GM23338 (cell line): Measurements from ENCODE around the gene FRMD4A. TPM values are rescaled to one million over a fixed set of nuclear protein-coding genes. Genes with fewer than 3 reads are reported as not detected.

Experiments used
- ATAC-seq: fragments of 200-7000 bp; cut with Tn5 transposase; 3 replicates; pipeline ENCODE4 v1.9.1; 2020
- DNase-seq: peaks from one replicate; pipeline ENCODE4 v3.0.0-alpha.2; 2015; ENCODE audit warnings: low spot score
- H2AFZ ChIP-seq: fragments of 200-600 bp; sonication (generic); 2 replicates; pipeline ENCODE4 v1.8.0; 2016; ENCODE audit warnings: antibody characterized with exemption, mild to moderate bottlenecking, moderate library complexity
- H3F3A ChIP-seq: fragments of 200-600 bp; sonication (generic); replicated peaks from 2 replicates; pipeline ENCODE4 v1.8.0; 2017; ENCODE audit warnings: antibody characterized with exemption, mixed run types, low read depth
- H3K27ac ChIP-seq: fragments of 200-600 bp; sonication (generic); 2 replicates; pipeline ENCODE4 v1.6.1; 2016; ENCODE audit warnings: low read depth
- H3K27me3 ChIP-seq: fragments of 200-600 bp; sonication (generic); 2 replicates; pipeline ENCODE4 v1.8.0; 2016; ENCODE audit warnings: mild to moderate bottlenecking, mixed run types, moderate library complexity; ENCODE audit not compliant: insufficient read depth
- H3K36me3 ChIP-seq: fragments of 200-600 bp; sonication (generic); 2 replicates; pipeline ENCODE4 v1.8.0; 2016; ENCODE audit warnings: mild to moderate bottlenecking; ENCODE audit not compliant: insufficient read depth
- H3K4me1 ChIP-seq: fragments of 200-600 bp; sonication (generic); 2 replicates; pipeline ENCODE4 v1.8.0; 2016; ENCODE audit warnings: mild to moderate bottlenecking, moderate library complexity; ENCODE audit not compliant: insufficient read depth
- H3K4me2 ChIP-seq: fragments of 200-600 bp; sonication (generic); 2 replicates; pipeline ENCODE4 v1.7.1; 2017; ENCODE audit warnings: mixed run types
- H3K4me3 ChIP-seq: fragments of 200-600 bp; sonication (generic); 2 replicates; pipeline ENCODE4 v1.6.1; 2016; ENCODE audit warnings: mixed run types
- H3K79me2 ChIP-seq: fragments of 200-600 bp; sonication (generic); replicated peaks from 2 replicates; pipeline ENCODE4 v1.8.0; 2017; ENCODE audit warnings: mild to moderate bottlenecking; ENCODE audit not compliant: insufficient read depth
- H3K9me2 ChIP-seq: fragments of 200-600 bp; sonication (generic); 2 replicates; pipeline ENCODE4 v1.8.0; 2017; ENCODE audit not compliant: insufficient read depth
- H4K20me1 ChIP-seq: fragments of 200-600 bp; sonication (generic); replicated peaks from 2 replicates; pipeline ENCODE4 v1.8.0; 2017; ENCODE audit warnings: mild to moderate bottlenecking; ENCODE audit not compliant: insufficient read depth
- H3K27ac Mint-ChIP-seq: 2 replicates; pipeline ENCODE4 v1.8.0; 2020; ENCODE audit warnings: inconsistent platforms, mild to moderate bottlenecking, moderate library complexity, mixed read lengths
- H3K27me3 Mint-ChIP-seq: 3 replicates; pipeline ENCODE4 v1.8.0; 2022; ENCODE audit warnings: low read depth, mild to moderate bottlenecking, moderate library complexity, mixed read lengths, inconsistent platforms; ENCODE audit not compliant: insufficient read depth, poor library complexity
- H3K36me3 Mint-ChIP-seq: 3 replicates; pipeline ENCODE4 v1.8.0; 2021; ENCODE audit warnings: low read depth, mild to moderate bottlenecking, inconsistent platforms, moderate library complexity, mixed read lengths
- H3K4me1 Mint-ChIP-seq: 3 replicates; pipeline ENCODE4 v1.8.0; 2020; ENCODE audit warnings: mild to moderate bottlenecking, inconsistent platforms, mixed read lengths
- H3K4me3 Mint-ChIP-seq: 3 replicates; pipeline ENCODE4 v1.8.0; 2021; ENCODE audit warnings: moderate library complexity, mild to moderate bottlenecking, inconsistent platforms, mixed read lengths
- H3K9me3 Mint-ChIP-seq: 3 replicates; pipeline ENCODE4 v1.8.0; 2020; ENCODE audit warnings: moderate library complexity, mild to moderate bottlenecking, inconsistent platforms, mixed read lengths
- CREB1 ChIP-seq: fragments of 250-450 bp; sonication (Bioruptor Pico); IDR thresholded peaks from 2 replicates; pipeline ENCODE4 v1.5.0; 2020; ENCODE audit warnings: low read depth, mild to moderate bottlenecking, moderate library complexity
- ETS1 ChIP-seq: IDR thresholded peaks from 2 replicates; pipeline ENCODE4 v1.6.1; 2016; ENCODE audit warnings: antibody characterized with exemption
- EZH2 ChIP-seq: fragments of 200-600 bp; sonication (generic); IDR thresholded peaks from one replicate; pipeline ENCODE4 v1.8.0; 2017; ENCODE audit warnings: antibody characterized with exemption, mild to moderate bottlenecking, low read depth; ENCODE audit not compliant: unreplicated experiment
- EZH2phosphoT487 ChIP-seq: fragments of 200-600 bp; sonication (generic); IDR thresholded peaks from one replicate; pipeline ENCODE4 v1.8.1; 2018; ENCODE audit warnings: antibody characterized with exemption; ENCODE audit not compliant: unreplicated experiment
- JUNB ChIP-seq: IDR thresholded peaks from one replicate; pipeline ENCODE4 v1.6.1; 2016; ENCODE audit warnings: antibody characterized with exemption; ENCODE audit not compliant: unreplicated experiment
- NANOG ChIP-seq: IDR thresholded peaks from 2 replicates; pipeline ENCODE4 v1.6.1; 2016; ENCODE audit warnings: antibody characterized with exemption, borderline replicate concordance
- POLR2AphosphoS5 ChIP-seq: IDR thresholded peaks from 2 replicates; pipeline ENCODE4 v1.6.1; 2016; ENCODE audit warnings: antibody characterized with exemption, low read depth
- REST ChIP-seq: IDR thresholded peaks from one replicate; pipeline ENCODE4 v1.6.1; 2018; ENCODE audit warnings: antibody characterized with exemption; ENCODE audit not compliant: unreplicated experiment
- STAT1 ChIP-seq: IDR thresholded peaks from one replicate; pipeline ENCODE4 v1.6.1; 2016; ENCODE audit warnings: antibody characterized with exemption; ENCODE audit not compliant: unreplicated experiment
- ZNF114 ChIP-seq: fragments of 250-450 bp; sonication (Bioruptor Pico); IDR thresholded peaks from 2 replicates; pipeline ENCODE4 v1.5.0; 2020; ENCODE audit warnings: mild to moderate bottlenecking, moderate library complexity
- ZNF331 ChIP-seq: fragments of 250-450 bp; sonication (Bioruptor Pico); IDR thresholded peaks from 2 replicates; pipeline ENCODE4 v1.5.0; 2020; ENCODE audit warnings: low read depth, mild to moderate bottlenecking, moderate library complexity
- polyA plus RNA-seq: library from polyadenylated mRNA; unstranded; fragments of >200 nt; fragmentation: Nextera tagmentation; extraction: Ambion mirVana; gene quantifications from 2 replicates; pipeline ENCODE4 v1.2.1, GENCODE V29; 2016
- total RNA-seq: library from RNA; depleted of rRNA; stranded (reverse); fragments of >200 nt; shearing (Covaris generic); gene quantifications from 2 replicates; pipeline ENCODE4 v1.2.3, GENCODE V29; 2014
- TF ChIP-seq, protein P1 (sequence below), 2 experiments: fragments of 200-600 bp in 1 of 2; sonication (generic) in 1 of 2; conservative IDR thresholded peaks; 2 replicates each; pipeline versions ENCODE4 v1.5.1 to v1.6.1; 2016 to 2017; ENCODE audit warnings: antibody characterized with exemption in 2 of 2, low read depth in 2 of 2, mild to moderate bottlenecking in 2 of 2, moderate library complexity in 1 of 2

The FRMD4A gene
- total and polyA plus RNA-seq, 2 experiments from 2014 or later: 14.0 to 20.1 TPM

DNA sequence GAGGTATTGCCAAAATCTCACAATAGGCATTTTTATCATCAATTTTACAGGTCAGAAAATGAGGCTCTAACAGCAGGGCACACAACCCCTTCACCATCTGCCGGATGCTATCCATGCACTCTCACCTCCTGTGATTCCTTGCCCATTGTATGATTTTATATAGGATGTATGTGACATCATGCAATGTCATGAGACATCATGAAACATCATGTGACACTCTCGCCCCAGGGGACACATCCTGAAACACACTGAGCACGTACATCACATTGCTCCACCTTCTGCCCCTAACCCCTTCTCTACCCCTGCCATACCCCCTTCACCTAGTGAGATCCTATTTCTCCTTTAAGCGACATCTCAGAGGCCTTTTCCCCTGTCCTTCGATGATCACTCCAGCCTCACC lies 189.4 kb downstream of the FRMD4A start:
- H3K36me3 Mint-ChIP-seq: no peaks in the 10 kb centered on the region
- Histone ChIP-seq H3K9me2 (0 out of 2 replicates have a peak, but pooled peaks cover 2% of the 10 kb centered on the region), H3K79me2 (no peaks in the 10 kb centered on the region), H3K4me3 (no peak overlapping the region), H3K4me2 (no peak overlapping the region), H4K20me1 (no peaks in the 10 kb centered on the region), H3K27me3 (no peaks in the 10 kb centered on the region), H2AFZ (no peak overlapping the region), H3K27ac (no peak overlapping the region), H3K36me3 (no peaks in the 10 kb centered on the region), H3K4me1 (no peaks in the 10 kb centered on the region), H3F3A (no peaks in the 10 kb centered on the region)
- no peak overlapping the region for H3K27ac Mint-ChIP-seq
- peaks cover 3% of the 10 kb centered on the region for H3K27me3 Mint-ChIP-seq
- DNase-seq: no peak
- peaks cover 10% of the 10 kb centered on the region for H3K4me1 Mint-ChIP-seq
- H3K4me3 Mint-ChIP-seq: no peak overlapping the region
- ATAC-seq: no peak
- TF ChIP-seq, protein P1, sequence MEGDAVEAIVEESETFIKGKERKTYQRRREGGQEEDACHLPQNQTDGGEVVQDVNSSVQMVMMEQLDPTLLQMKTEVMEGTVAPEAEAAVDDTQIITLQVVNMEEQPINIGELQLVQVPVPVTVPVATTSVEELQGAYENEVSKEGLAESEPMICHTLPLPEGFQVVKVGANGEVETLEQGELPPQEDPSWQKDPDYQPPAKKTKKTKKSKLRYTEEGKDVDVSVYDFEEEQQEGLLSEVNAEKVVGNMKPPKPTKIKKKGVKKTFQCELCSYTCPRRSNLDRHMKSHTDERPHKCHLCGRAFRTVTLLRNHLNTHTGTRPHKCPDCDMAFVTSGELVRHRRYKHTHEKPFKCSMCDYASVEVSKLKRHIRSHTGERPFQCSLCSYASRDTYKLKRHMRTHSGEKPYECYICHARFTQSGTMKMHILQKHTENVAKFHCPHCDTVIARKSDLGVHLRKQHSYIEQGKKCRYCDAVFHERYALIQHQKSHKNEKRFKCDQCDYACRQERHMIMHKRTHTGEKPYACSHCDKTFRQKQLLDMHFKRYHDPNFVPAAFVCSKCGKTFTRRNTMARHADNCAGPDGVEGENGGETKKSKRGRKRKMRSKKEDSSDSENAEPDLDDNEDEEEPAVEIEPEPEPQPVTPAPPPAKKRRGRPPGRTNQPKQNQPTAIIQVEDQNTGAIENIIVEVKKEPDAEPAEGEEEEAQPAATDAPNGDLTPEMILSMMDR (conservative IDR thresholded peaks at IDR 0.05; ENCODE audit: low read depth in 2 of 2): no peak
- TF ChIP-seq ZNF114 (CRISPR knock-in tag) (no peak), EZH2 (no peak), JUNB (no peak), ETS1 (no peak), POLR2AphosphoS5 (no peak), EZH2phosphoT487 (no peak), CREB1 (no peak), NANOG (no peak), STAT1 (no peak), ZNF331 (CRISPR knock-in tag) (no peak), REST (no peak)
- no peaks in the 10 kb centered on the region for H3K9me3 Mint-ChIP-seq
